Smooth muscle cell (in vitro differentiated cells): Measurements from ENCODE around the gene SLC1A2. TPM values are rescaled to one million over a fixed set of nuclear protein-coding genes. Genes with fewer than 3 reads are reported as not detected.

Experiments
- DNase-seq: peaks from one replicate; lab custom pipeline; 2025; ENCODE audit not compliant: unreplicated experiment; lab: John Stamatoyannopoulos, UW
- H2AFZ ChIP-seq: fragments of 200-600 bp; sonication (generic); 2 replicates; pipeline ENCODE4 v1.6.0; 2016; ENCODE audit warnings: antibody characterized with exemption, low read depth, mild to moderate bottlenecking
- H3F3A ChIP-seq: fragments of 200-600 bp; sonication (generic); 2 replicates; pipeline ENCODE4 v1.6.0; 2017; ENCODE audit warnings: antibody characterized with exemption, low read depth
- H3K27ac ChIP-seq: fragments of 200-600 bp; sonication (generic); 2 replicates; pipeline ENCODE4 v1.5.1; 2016; ENCODE audit warnings: low read depth, mild to moderate bottlenecking
- H3K27me3 ChIP-seq: fragments of 200-600 bp; sonication (generic); 2 replicates; pipeline ENCODE4 v1.6.1; 2016; ENCODE audit warnings: low read depth, mild to moderate bottlenecking
- H3K36me3 ChIP-seq: fragments of 200-600 bp; sonication (generic); 2 replicates; pipeline ENCODE4 v1.5.1; 2016; ENCODE audit warnings: low read depth
- H3K4me1 ChIP-seq: fragments of 200-600 bp; sonication (generic); 2 replicates; pipeline ENCODE4 v1.5.1; 2016; ENCODE audit warnings: low read depth
- H3K4me2 ChIP-seq: fragments of 200-600 bp; sonication (generic); 2 replicates; pipeline ENCODE4 v1.6.0; 2016; ENCODE audit warnings: mild to moderate bottlenecking
- H3K4me3 ChIP-seq: fragments of 200-600 bp; sonication (generic); 2 replicates; pipeline ENCODE4 v1.5.1; 2016; ENCODE audit warnings: mild to moderate bottlenecking
- H3K79me2 ChIP-seq: fragments of 200-600 bp; sonication (generic); 2 replicates; pipeline ENCODE4 v1.6.0; 2016; ENCODE audit warnings: low read depth, mild to moderate bottlenecking
- H3K9ac ChIP-seq: fragments of 200-600 bp; sonication (generic); 2 replicates; pipeline ENCODE4 v1.6.0; 2016; ENCODE audit warnings: low read depth
- H3K9me3 ChIP-seq: fragments of 200-600 bp; sonication (generic); replicated peaks from 2 replicates; pipeline ENCODE4 v1.5.1; 2016; ENCODE audit warnings: low read depth
- H4K20me1 ChIP-seq: fragments of 200-600 bp; sonication (generic); 2 replicates; pipeline ENCODE4 v1.6.0; 2016; ENCODE audit warnings: low read depth
- CTCF ChIP-seq: fragments of 200-600 bp; sonication (generic); IDR thresholded peaks from 2 replicates; pipeline ENCODE4 v1.5.1; 2017; ENCODE audit warnings: borderline replicate concordance, mild to moderate bottlenecking, antibody characterized with exemption; ENCODE audit not compliant: insufficient read depth, poor library complexity, severe bottlenecking
- WGBS: methylation state at CpG from one replicate; pipeline ENCODE4 v1.1.7; 2016; ENCODE audit warnings: low lambda C conversion rate; 5-methylcytosine and 5-hydroxymethylcytosine counted together
- polyA plus RNA-seq: library from polyadenylated mRNA; unstranded; fragments of >200 nt; fragmentation: Nextera tagmentation; extraction: Ambion mirVana; gene quantifications from 2 replicates; pipeline ENCODE4 v1.2.1, GENCODE V29; 2016
- total RNA-seq: library from RNA; depleted of rRNA; stranded (reverse); fragments of >200 nt; gene quantifications from 2 replicates; pipeline ENCODE4 v1.2.3, GENCODE V29; 2014

Gene SLC1A2
- total and polyA plus RNA-seq, 2 experiments from 2014 or later: 3.6 TPM; not detected in 1

DNA sequence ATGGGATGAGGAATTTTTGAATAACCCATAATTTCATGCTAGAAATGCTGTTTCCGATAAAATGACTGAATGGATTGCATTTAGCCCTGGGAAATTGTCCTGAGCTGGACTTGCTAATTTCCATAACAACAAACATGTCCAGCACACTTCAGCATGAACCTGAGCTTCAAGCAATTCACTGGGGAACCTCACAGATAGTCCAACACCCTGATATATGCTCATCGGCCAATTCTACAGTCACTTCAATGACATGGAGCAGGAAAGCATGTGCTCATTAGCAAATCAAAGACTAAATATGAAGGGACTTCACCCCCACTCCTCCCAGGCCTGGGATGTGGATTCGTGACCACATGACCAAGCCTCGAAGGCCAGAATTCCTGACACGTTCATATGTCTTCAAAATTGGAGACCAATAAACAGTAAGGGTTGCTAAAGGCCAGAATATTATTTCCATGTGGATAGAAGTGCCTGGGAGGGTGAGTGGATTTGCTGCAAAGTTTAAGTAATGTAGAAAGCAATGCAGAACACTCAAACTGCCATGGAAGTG lies 131.9 kb downstream of the SLC1A2 start:
- Histone ChIP-seq H3F3A (no peaks in the 10 kb centered on the region), H3K27ac (no peak overlapping the region), H3K4me1 (peaks cover 10% of the 10 kb centered on the region), H3K36me3 (no peaks in the 10 kb centered on the region), H3K27me3 (no peaks in the 10 kb centered on the region), H4K20me1 (no peaks in the 10 kb centered on the region), H3K9me3 (no peaks in the 10 kb centered on the region), H3K4me3 (no peak overlapping the region), H2AFZ (no peak overlapping the region), H3K9ac (no peak overlapping the region), H3K4me2 (no peak overlapping the region), H3K79me2 (no peaks in the 10 kb centered on the region)
- 93% methylated on average over 5 of the region's 5 CpGs for WGBS
- DNase-seq: no peak
- TF ChIP-seq CTCF: no peak

- Histone ChIP-seq H3K4me3 (no peak overlapping the region), H2AFZ (no peak overlapping the region), H3K27me3 (no peaks in the 10 kb centered on the region), H3K36me3 (no peaks in the 10 kb centered on the region), H3K79me2 (no peaks in the 10 kb centered on the region), H3K4me2 (no peak overlapping the region), H3K9me3 (no peaks in the 10 kb centered on the region), H4K20me1 (no peaks in the 10 kb centered on the region), H3K4me1 (peaks cover 14% of the 10 kb centered on the region), H3K27ac (no peak overlapping the region), H3K9ac (no peak overlapping the region), H3F3A (no peaks in the 10 kb centered on the region)
- no peak for TF ChIP-seq CTCF
- DNase-seq: no peak
These were observed 133.2 kb downstream of the SLC1A2 start for GRCh38 chr11:35286126-35286525.

GRCh38 chr11:35285471-35285870 lies 133.9 kb downstream of the SLC1A2 start:
- Histone ChIP-seq H3K9me3 (no peaks in the 10 kb centered on the region), H3K9ac (no peak overlapping the region), H3K4me3 (no peak overlapping the region), H3K27me3 (no peaks in the 10 kb centered on the region), H3F3A (no peaks in the 10 kb centered on the region), H3K79me2 (no peaks in the 10 kb centered on the region), H3K4me2 (no peak overlapping the region), H3K4me1 (peaks cover 14% of the 10 kb centered on the region), H4K20me1 (no peaks in the 10 kb centered on the region), H3K36me3 (no peaks in the 10 kb centered on the region), H3K27ac (no peak overlapping the region), H2AFZ (no peak overlapping the region)
- WGBS: 86% methylated on average over 1 of the region's 1 CpG
- TF ChIP-seq CTCF: no peak
- DNase-seq: no peak

GRCh38 chr11:35282221-35282882 lies 137.0 kb downstream of the SLC1A2 start:
- Histone ChIP-seq H4K20me1 (no peaks in the 10 kb centered on the region), H3K79me2 (no peaks in the 10 kb centered on the region), H3K27ac (peak overlapping the region; percentile 87), H3K9ac (peak overlapping the region; percentile 44), H3K36me3 (no peaks in the 10 kb centered on the region), H3K27me3 (no peaks in the 10 kb centered on the region), H3F3A (no peaks in the 10 kb centered on the region), H3K4me1 (peaks cover 5% of the 10 kb centered on the region), H3K9me3 (no peaks in the 10 kb centered on the region), H3K4me2 (peak overlapping the region; percentile 62), H3K4me3 (no peak overlapping the region), H2AFZ (no peak overlapping the region)
- no peak for TF ChIP-seq CTCF
- 16% methylated on average over 2 of the region's 2 CpGs for WGBS
- DNase-seq: no peak
